HG03342 (cell line): ENCODE results near the gene TRPM5.

Experiments used
- ATAC-seq: cut with Tn5 transposase; IDR thresholded peaks from one replicate; pipeline ENCODE4 v1.9.1; 2021; ENCODE audit warnings: mild to moderate bottlenecking, moderate library complexity; ENCODE audit not compliant: unreplicated experiment

Gene TRPM5

DNA sequence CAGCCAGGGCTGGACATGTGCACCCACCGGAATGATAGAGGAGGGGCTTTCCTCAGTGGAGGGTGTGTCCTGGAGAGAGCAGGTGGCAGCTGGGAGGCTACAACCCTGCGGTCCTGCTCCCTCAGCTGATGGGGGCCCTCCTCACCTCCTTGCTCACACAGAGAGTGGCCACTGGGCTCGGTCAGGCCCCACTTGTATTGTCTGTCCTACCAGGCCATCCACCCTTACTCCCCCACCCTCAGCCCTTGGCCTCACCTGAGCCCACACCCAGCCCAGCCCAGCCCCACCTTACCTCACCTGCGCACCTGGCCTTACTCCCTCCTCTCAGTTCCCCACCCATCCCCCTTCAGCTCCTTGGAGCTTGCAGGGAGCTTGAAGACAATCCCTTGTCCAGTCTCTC lies 3.1 kb downstream of the TRPM5 start:
- no peak for ATAC-seq

GRCh38 chr11:2440646-2441045 lies 3.7 kb downstream of the TRPM5 start:
- ATAC-seq = no peak

DNA sequence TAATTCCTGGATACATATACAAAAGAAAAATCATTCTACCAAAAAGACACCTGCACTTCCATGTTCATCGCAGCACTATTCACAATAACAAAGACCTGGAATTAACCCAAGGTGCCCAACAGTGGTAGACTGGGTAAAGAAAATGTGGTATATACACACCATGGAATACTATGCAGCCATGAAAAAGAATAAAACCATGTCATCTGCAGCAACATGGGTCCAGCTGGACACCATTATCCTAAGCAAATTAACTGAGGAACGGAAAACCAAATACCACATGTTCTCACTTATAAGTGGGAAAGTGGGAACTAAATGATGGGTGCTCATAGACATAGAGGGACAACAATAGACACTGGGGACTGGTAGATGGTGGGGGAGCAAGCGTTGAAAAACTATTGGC lies 4.5 kb downstream of the TRPM5 start:
- ATAC-seq = no peak

GRCh38 chr11:2437516-2437915 lies 6.8 kb downstream of the TRPM5 start:
- ATAC-seq = no peak

DNA sequence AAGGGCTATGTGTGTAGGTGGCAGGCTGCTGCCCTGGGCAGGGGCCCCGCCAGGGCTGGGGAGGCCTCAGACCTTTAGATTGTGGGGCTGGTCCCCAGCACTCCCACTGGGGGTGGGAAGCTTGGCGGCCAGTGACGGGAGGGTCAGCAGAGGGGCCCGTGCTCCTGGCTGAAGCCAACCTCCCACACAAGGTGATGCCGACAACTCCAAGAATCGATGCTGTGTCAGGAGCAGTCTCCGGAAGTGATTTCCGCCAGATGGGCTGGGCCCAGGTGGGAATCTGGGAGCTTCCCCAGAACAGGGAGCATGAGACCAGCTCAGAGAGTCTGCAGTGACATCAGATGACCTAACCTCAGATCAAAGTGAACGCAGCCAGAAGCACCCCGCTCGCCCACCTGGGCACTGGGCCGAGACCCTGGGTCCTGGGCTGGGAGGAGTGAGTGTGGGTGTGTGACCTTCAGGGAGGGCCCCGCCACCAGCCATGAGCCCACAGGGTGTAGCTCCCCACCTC lies 7.7 kb downstream of the TRPM5 start:
- ATAC-seq = no peak

GRCh38 chr11:2436013-2436520 lies 8.2 kb downstream of the TRPM5 start:
- no peak for ATAC-seq

DNA sequence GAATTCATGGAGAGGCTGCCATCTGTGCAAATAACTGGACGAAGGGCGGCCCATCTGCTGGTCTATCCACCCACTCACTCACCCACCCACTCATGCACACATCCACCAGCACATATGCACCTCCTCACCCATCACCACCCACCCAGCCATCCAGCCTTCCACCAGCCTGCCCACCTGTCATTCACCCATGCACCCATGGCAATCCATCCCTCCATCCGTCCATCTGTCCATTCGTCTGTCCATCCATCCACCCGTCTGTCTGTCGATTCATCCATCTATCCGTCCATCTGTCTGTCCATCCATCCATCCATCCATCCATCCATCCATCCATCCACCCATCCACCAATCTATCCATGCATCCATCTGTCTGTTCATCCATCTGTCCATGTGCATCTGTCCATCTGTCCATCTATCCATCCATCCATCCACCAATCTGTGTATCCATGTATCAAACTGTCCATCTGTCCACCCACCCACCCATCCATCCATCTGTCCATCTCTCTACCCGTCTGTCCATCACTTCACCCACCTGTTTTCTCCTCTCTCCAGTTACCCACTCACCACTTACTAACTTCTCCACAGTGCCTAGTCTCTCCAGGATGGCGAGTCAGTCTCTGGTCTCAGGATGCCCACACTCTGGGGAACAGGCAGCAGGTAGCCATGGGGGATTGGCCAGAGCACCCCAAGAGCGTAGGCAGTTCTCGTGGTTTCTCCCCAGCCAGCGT lies 8.9 kb downstream of the TRPM5 start:
- no peak for ATAC-seq

- ATAC-seq = no peak
Observed at GRCh38 chr11:2434506-2435255, 9.6 kb downstream of the TRPM5 start.

- ATAC-seq = no peak
Observed at GRCh38 chr11:2434008-2434407, 10.3 kb downstream of the TRPM5 start.

GRCh38 chr11:2433106-2433925 lies 11.0 kb downstream of the TRPM5 start:
- no peak for ATAC-seq

DNA sequence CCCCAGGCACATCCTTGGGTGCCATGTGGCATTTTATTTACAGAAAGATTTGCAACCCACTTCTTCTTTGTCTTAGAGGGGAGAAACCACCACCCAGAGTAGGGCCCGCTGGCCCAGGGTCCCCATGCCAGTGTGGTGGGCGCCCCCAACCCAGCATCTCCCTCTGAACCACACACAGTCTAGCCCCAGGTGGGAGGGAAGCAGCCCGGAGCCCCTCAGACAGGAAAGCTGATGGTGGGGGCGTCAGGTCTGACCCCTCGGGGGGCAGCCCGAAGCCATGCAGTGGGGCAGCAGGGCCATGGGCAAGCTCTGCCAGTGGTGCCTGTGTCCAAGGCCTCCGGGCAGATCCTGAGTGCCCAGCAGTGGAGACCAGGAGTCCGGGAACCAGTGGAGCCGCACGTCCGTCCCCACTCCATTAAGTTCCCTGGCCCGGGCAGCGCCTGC lies 11.7 kb downstream of the TRPM5 start:
- ATAC-seq = no peak

- ATAC-seq = no peak
Observed at GRCh38 chr11:2432171-2432621, 12.1 kb downstream of the TRPM5 start.

GRCh38 chr11:2431395-2431794 lies 12.9 kb downstream of the TRPM5 start:
- no peak for ATAC-seq

GRCh38 chr11:2428322-2428795 lies 16.0 kb downstream of the TRPM5 start:
- ATAC-seq = no peak

DNA sequence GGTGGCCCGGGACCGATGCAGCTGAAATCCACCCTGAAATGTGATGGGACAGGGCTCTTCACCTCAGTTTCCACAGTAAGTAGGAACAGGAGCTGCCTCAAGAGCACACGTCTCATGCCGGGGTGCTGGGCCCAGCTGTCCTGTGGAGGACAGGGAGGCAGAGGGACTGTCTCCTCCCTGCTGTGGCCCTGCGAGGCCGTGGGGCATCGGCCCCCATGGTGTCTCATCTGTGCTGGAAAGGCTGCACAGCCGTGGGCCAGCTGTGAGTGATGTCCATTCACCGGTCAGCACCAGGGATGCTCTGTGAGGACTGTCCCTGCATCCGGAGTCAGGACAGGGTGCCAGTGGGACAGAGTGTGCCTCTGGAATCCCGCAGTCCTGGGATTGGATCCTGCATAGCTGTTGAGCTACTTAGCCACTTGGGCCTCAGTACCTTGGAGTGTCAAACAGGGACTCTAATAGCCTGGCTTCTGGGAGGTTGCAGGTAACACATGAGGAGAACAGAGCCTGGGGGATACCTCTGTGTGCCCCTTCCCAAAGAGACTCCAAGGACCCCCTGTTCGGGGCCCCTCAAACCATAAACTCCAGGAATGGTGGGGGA lies 16.5 kb downstream of the TRPM5 start:
- no peak for ATAC-seq

- ATAC-seq = no peak
Observed at GRCh38 chr11:2426826-2427521, 17.3 kb downstream of the TRPM5 start.

DNA sequence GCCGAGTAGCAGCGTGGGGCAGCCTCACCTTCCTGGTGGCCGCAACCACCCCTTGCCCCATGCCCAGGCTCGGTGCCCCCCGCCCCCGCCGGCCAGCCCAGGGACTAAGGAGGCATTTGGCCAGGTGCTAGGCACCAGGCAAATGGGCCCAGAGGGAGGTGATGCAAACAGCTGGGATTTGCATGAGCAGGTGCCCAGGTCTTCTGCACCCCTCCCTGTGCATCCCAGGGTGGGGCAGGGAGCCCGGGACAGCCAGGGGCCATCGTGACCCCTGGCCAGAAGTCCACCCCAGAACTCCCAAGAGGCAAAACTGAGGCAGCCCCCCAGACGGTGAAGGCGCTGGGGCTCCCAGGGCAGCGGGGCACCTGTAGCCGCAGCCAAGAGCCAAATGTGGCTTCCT lies 18.1 kb downstream of the TRPM5 start:
- ATAC-seq = no peak

- ATAC-seq = no peak
Observed at GRCh38 chr11:2425506-2425905, 18.8 kb downstream of the TRPM5 start.

GRCh38 chr11:2424811-2425495 lies 19.4 kb downstream of the TRPM5 start:
- ATAC-seq = no peak
